NCI-H524 (cell line): ENCODE results near the gene MYO5A.
"Not testable (repeated sequence)": the region's sequence is repeated elsewhere in the genome, so short reads cannot be mapped to it uniquely, and the experiment has no call there.

Experiments
- DNase-seq, 2 experiments: peaks; one replicate each; lab custom pipeline; 2025; lab: John Stamatoyannopoulos, UW

MYO5A gene

GRCh38 chr15:52540374-52541012 is 11.8 kb upstream of the MYO5A start:
- DNase-seq, result no peak

GRCh38 chr15:52537459-52537858 is 8.8 kb upstream of the MYO5A start:
- no peak for DNase-seq

- no peak for DNase-seq
These were observed 3.7 kb upstream of the MYO5A start for GRCh38 chr15:52532427-52532826.

DNA sequence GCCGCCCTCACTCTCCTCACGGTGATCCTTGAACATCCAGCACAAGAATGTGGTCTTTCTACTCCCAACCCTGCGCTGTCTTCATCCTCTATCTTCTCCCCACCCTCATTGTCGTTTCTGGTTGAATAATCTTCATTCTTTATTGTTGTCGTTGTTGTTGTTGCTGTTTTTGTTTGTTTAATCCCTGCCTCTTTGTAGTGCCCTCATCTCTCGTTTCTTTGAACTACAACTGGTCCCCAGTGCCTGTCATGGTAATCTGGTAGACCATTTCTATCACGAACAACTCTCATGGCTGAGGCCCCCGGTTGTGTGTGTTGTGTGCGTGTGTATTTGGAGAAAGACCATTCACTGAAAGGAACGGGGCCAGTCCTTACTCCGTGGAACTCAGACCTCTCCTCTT is 1.3 kb upstream of the MYO5A start:
- DNase-seq, result no peak

- peak in 1 of 2 experiments; percentile 61 for DNase-seq
These were observed 753 bp upstream of the MYO5A start for GRCh38 chr15:52529341-52529924.

GRCh38 chr15:52527911-52528563 is 643 bp downstream of the MYO5A start:
- DNase-seq, result peak in 1 of 2 experiments; percentile 74

DNA sequence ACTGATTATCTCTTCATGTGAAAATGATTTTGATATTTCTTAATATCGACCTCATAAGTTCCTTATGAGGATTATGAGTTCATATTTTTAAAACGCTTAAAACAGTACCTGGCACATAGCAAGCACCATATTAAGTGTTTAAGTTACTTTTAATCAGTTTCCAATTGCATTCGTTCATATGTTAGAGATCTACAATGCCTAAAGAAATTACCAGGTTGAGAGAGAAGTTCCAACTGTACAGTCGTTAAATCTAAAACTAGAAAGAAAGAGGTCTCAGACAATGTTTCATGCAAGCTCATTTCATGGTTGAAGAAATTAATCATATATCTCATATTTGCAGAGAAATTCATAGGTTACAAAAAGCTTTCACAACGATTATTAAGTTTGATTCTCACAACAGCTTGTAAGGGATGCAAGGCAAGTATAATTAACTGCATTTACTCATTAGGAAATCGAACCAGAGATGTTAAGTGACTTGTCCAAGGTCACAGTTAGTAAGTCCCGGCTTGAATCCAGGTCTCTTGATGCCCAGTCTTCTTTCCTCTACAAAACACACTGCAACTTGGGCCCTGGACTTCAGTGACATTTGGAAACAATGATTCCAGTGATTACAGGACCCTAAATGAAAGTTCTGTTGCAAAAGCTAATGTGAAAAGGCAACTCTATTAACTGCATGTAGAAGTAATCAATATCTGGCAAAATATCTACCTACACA is 1.3 kb downstream of the MYO5A start:
- no peak for DNase-seq

GRCh38 chr15:52524223-52525136 is 4.2 kb downstream of the MYO5A start:
- no peak for DNase-seq

DNA sequence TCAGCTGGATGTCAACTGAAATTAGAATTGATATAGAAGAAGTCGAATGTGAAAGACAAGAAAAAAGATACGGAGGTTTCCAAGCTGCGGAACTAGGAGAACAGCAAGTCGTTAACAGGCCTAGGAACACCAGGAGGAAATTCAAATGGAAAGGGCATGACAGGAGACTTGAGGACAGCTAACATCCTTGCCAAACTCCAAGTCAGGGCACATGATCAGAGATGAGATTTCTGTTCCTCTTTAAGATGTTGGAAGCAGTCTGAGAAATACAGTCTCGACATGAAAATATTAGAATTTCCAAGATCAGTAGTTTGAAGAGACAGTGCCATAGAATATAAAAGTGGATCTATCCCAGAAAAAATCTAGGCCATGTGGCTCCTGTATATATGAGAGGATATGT is 5.0 kb downstream of the MYO5A start:
- DNase-seq, result no peak

DNA sequence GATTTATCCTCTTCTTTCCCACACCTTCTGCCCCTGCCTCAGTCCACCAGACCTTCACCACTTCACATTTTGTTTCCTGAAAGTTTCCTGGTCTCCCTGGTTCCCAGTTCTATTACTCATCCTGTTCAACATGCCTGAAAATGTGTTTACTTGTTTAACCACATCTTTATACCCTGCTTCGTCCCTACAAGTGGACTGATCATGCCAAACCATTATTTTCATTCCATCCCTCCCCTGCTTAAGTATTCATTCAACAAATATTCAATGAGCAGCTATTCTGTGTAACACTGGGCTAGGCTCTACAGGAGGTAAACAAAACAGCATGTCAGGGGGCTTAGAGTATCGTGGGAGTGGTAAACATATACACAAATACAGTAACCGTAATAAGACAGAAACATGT is 5.5 kb downstream of the MYO5A start:
- DNase-seq, result no peak

DNA sequence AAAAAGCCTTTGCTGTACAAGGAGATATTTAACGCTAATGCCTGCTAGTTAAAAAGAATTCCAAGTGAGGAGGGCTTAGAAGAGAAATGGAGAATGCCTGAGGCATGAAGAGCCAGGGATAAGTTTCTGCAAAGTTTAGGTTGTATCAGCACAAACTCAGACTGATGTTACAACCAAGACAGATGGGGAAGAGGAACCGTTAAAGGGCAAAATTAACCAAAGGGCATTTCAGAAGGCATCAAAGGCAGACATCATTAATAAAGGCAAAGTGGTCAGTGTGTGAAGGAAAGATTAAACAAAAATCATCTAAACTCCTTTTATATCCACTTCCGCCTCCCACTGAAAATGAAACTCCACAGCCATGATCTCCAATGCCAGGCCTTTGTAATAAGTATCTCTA is 7.0 kb downstream of the MYO5A start:
- DNase-seq, result no peak

GRCh38 chr15:52520421-52520820 is 8.3 kb downstream of the MYO5A start:
- no peak for DNase-seq

DNA sequence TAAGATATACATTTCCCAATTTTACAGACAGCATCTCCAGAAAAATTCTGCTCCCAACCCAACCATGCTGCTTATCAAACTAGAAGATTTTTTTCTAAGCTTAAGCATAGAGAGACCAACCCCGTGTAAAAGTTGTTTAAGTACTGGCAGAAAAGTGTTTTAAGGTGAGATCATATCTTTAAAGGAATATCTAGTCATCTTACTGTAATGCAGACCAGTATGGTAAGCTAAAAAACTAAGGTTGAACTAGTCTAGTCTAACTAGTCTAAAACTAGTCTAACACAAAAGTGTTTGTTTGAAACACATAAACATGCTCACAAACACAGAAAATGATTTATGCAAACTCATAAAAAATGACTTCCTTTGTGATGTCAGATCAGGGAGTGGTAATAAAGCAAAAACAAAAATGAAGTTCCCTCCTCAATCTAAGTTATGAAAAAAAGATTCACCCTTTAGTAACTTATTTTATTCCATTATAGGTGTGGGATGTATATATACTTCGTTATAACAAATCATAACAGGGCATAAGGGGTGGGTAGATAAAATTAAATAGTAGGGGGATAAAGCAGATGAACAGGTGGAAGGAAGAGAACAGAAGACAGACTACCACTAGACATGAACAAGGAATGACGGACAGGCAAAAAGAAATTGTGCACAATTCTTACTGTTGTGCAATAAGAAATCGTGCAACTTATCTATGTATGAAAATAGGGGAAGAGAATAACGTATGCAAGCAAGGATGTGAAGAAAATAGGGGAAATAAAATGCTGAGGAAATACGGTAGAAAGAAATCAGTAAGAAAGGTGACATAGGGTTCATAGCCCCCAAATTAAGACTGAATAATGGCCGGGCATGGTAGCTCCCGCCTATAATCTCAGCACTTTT is 10.0 kb downstream of the MYO5A start:
- no peak for DNase-seq

GRCh38 chr15:52517014-52517413 is 11.7 kb downstream of the MYO5A start:
- DNase-seq, result no peak

- DNase-seq, result no peak
These were observed 13.3 kb downstream of the MYO5A start for GRCh38 chr15:52515343-52515742.

- DNase-seq, result no peak
These were observed 14.2 kb downstream of the MYO5A start for GRCh38 chr15:52514482-52514881.

GRCh38 chr15:52512869-52513268 is 15.8 kb downstream of the MYO5A start:
- not testable (repeated sequence) for DNase-seq

GRCh38 chr15:52511084-52511483 is 17.6 kb downstream of the MYO5A start:
- DNase-seq, result no peak

- DNase-seq, result peak in 1 of 2 experiments; percentile 59
These were observed 19.0 kb downstream of the MYO5A start for GRCh38 chr15:52509500-52510245.

GRCh38 chr15:52506549-52506948 is 22.1 kb downstream of the MYO5A start:
- DNase-seq, result no peak
